GM13976 (cell line): ENCODE data around the gene TNK2.
"Not testable (repeated sequence)": the region's sequence is repeated elsewhere in the genome, so short reads cannot be mapped to it uniquely, and the experiment has no call there.

Source experiments
- DNase-seq: peaks from one replicate; pipeline ENCODE4 v3.0.0; 2012; ENCODE audit warnings: low spot score
- CTCF ChIP-seq: IDR thresholded peaks from 2 replicates; pipeline ENCODE4 v1.5.1; 2012; ENCODE audit warnings: borderline replicate concordance, mild to moderate bottlenecking; ENCODE audit not compliant: insufficient read depth; ENCODE audit errors: extremely low read depth, missing control alignments, control extremely low read depth
- in situ Hi-C: fragments of 300-500 bp; cut with MboI; formaldehyde crosslinking; loops from one replicate; pipeline ENCODE4 v1.12.0; 2022; ENCODE audit warnings: low sequenced_read_pairs, mixed read lengths, inconsistent platforms; ENCODE audit not compliant: unreplicated experiment

The TNK2 gene

DNA sequence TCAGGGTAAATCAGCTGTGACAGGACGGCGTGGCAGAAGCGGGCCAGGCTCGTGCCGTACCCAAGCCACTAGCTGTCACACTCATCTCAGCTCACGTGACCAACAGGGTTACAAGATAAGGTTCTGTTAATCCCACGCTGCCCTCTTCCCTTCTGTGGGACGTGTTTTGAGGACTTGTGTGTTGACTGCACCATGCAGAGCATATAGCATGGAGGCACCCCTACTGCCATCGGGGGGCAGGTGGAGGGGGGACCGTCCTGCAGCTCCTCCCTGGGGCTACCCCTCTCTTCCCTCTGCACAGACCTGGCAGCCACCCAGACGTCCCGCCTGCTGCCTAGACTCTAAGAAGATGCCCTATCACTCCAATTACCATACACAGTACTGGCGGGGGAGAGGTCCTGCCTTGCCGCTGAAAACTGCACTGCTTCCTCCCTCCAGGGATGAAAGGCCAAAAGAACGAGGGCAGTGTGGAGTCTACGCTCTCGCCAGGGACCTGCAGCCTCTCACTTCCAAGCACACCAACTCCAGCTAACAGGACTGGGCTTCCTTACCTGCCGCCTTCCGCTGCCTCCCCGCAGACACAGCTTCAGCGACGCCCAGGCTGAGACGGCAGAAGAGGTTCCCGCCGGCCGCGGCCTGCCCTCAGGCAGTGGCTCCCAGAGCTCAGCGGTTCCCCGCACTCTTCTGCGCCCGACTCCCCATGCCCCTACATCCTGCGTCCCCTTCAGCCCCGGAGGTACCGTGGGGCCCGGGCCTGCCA, at the start of gene TNK2:
TSS of gene TNK2 (minus strand) at position 618 of the 760 bp plus-strand sequence. CDS start 19,963 bp downstream, outside the sequence.
- DNase-seq, result peak; percentile 47
- no peak for TF ChIP-seq CTCF
- in situ Hi-C loops, result no loop called here

- TF ChIP-seq CTCF, result no peak
- DNase-seq, result no peak
- in situ Hi-C loops, result no loop called here
These were observed 48.2 kb upstream of the TNK2 start for GRCh38 chr3:195956577-195956976.

- in situ Hi-C loops, result not testable (repeated sequence)
These were observed 47.1 kb upstream of the TNK2 start for GRCh38 chr3:195955416-195955841.

GRCh38 chr3:195954752-195955119, 46.4 kb upstream of the TNK2 start:
- DNase-seq, in situ Hi-C loops: not testable (repeated sequence)

More at GRCh38 chr3:195955416-195955841, 47.1 kb upstream of the TNK2 start:
- DNase-seq, result not testable (repeated sequence)

DNA sequence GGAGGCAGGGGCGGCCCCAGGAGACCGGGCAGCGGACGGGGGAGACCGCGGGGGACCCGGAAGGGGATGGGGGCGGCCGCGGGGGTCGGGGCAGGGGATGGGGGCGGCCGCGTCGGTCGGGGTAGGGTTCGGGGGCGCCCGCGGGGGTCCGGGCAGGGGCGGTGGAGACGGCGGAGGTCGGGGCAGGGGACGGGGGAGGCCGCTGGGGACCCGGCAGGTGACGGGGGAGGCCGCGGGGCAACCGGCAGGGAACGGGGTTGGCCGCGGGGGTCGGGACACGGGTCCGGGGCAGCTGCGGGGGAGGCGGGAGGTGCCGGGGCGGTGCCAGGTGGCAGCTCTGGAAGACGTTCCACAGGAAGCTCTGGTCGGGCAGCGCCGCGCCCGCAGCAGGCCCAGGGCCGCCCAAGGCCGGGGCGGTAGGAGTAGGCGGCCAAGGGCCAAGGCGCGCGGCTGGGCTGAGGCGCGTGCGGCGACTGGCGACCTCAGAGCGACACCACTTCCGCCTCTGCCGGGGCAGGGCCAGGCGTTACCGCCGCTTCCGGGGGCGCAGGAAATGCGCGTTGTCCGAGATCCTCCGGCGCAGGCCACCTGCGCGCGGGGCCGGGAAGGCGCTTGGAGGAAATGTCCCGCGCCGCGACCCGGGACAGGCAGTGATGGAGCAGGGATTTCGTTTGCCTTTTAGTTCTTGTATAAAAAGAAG, 45.9 kb upstream of the TNK2 start:
- in situ Hi-C loops, result not testable (repeated sequence)
- DNase-seq, result peak; percentile 91

GRCh38 chr3:195952590-195952989, 44.2 kb upstream of the TNK2 start:
- in situ Hi-C loops, DNase-seq: not testable (repeated sequence)

DNA sequence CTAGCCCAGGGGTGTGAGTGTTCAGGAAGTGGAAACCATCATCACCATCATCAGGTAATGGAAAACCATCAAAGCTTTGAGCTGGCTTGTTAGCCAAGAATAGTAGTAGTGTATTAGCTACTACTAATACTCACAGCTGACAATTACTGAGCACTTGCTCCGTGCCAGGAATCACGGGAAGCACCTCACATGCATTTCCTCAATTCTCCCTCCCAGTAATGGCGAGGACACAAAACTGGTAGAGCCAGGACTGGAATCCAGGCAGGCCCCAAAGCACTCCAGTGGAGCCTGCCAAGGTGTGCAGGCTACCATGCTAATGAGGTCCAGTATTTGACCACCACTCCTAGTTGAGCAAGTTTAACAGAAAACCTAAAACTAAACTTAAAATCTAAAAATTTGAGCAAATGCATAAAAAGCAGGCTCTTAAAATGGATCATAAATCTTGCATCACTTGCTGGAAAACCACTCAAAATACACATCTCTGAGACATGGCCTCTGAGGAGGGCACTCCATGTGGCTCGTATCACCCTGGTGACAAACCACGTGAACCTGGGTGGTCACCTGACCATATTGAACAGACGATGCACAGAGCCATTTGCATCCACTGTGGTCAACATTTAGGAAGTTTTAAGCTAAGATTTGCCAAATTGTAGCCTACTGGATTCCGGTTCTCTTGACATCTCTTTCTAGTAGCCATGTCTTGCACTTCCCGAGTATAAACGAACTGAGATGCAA, 43.3 kb upstream of the TNK2 start:
- DNase-seq, in situ Hi-C loops: not testable (repeated sequence)

- DNase-seq, in situ Hi-C loops: not testable (repeated sequence)
These were observed 42.4 kb upstream of the TNK2 start for GRCh38 chr3:195950731-195951130.

- in situ Hi-C loops, DNase-seq: not testable (repeated sequence)
These were observed 41.8 kb upstream of the TNK2 start for GRCh38 chr3:195950164-195950563.

DNA sequence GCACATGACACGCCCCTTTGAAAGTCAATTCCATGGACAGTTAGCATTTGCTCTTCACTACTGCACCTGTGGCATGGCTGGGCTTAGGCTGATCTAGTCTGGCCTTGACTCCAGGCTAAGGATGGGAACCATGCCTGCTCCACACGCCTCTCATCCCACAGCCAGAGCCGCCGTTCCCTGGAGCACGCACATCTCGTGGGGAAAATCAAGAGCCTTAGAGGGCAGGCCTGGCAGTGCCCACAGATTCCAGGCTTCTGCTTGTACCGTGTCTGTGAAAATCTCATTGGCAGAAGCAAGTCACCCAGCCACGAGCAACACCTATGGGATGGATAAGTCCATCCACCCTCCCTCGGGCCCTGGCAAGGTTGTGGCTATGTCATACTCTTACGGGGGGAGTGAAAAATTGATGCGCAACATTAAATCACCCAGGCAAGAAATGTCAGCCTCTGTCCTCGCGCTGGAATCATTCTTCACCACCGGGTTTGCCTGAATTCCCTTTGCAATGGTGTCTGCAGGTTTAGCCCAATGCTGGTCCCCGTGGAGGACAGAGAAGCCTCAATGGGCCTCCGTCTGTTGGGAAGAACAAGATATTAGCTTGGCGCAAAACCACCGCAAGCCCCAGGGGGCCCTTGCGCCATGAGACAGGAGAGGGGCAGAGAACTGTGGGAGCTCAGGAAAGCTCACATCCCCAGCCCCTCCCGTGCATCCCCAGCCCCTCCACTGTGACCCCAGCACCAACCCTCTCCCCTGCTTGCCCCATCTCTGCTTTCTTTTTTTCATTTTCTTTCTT, 38.8 kb upstream of the TNK2 start:
- DNase-seq, in situ Hi-C loops: not testable (repeated sequence)

GRCh38 chr3:195941265-195941815, 33.0 kb upstream of the TNK2 start:
- DNase-seq, in situ Hi-C loops: not testable (repeated sequence)

DNA sequence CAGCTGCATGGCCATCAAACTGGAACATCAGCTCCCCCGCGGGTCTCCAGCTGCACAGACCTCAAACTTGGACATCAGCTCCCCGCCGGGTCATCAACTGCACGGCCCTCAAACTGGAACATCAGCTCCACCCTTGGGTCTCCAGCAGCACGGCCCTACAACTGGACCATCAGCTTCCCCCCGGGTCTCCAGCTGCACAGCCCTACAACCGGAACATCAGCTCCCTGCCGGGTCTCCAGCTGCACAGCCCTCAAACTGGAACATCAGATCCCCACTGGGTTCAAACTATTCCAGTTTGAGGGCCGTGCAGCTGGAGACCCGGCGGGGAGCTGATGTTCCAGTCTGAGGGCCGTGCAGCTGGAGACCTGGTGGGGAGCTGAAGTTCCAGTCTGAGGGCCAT, 32.5 kb upstream of the TNK2 start:
- DNase-seq, in situ Hi-C loops: not testable (repeated sequence)

- DNase-seq, in situ Hi-C loops: not testable (repeated sequence)
These were observed 31.4 kb upstream of the TNK2 start for GRCh38 chr3:195939526-195940470.

DNA sequence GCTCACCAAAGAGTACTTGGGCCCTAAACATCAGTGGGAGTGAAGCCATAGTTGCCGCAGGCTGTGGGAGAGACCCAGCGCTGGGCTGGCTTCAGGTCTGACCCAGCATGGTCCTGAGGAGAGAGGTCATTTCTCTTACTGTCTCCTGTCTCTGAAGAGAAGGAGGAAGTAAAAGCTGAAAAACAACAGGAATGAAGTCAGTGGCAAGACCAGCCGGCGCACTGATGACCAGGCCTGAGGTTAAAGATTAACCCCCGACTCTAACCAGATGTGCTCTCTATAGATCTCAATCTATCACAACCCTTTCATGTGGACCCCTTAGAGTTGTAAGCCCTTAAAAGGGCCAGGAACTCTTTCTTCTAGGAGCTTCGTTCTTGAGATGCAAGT, 24.7 kb upstream of the TNK2 start:
- DNase-seq, in situ Hi-C loops: not testable (repeated sequence)
